ENCODE measurements around the gene MYO1B.

The MYO1B gene

DNA sequence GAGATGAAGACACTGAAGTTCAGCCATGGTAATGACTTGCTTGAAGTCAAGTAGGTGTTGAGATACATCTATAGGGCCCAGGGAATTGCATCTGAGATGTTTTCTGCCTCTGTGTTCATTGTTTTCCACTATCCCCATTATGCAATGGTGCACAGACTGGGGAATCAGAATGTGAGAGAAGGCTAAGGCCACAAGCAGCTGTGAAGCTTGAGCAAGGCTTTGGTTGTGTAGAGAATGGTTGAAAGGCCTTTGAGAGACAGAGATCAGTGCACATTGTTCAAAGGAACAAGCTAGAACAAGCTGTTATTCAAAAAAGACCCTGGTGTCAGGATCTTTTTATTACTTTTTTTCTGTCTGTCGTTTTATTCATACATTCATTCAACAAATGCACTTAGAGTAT is 82.3 kb downstream of the MYO1B start:
- DNase-seq = no peak

DNA sequence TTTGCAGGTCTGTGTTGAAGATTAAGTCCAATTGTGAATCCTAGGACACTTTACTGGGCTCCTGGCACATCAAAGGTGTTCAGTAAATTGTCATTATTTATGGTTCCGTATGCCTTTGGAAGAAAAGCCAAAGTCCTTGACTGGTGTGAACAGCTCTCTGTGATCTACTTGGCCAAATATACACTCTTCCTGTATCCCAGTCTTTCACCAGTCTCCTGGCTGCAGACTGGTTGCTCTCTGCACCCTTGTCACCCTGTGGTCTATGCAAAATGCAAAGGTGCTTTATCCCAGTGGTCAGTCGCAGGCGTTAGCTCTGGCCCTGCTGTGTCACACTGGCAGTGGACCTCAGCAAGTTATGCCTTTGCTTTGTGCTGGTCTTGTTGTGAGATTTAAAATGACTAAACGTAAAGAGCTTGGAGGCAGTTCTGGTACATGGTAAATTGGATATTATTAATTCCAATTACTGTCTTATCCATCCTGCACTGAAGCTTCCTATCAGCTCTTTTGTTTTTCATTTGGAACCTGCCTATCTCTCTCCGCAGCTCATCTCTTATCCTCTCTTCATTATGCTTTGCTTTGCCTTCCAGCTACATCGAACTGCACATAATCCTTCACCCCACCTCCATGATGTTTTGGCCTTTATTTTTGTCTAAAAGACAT is 83.1 kb downstream of the MYO1B start:
- DNase-seq = peak; percentile 43

DNA sequence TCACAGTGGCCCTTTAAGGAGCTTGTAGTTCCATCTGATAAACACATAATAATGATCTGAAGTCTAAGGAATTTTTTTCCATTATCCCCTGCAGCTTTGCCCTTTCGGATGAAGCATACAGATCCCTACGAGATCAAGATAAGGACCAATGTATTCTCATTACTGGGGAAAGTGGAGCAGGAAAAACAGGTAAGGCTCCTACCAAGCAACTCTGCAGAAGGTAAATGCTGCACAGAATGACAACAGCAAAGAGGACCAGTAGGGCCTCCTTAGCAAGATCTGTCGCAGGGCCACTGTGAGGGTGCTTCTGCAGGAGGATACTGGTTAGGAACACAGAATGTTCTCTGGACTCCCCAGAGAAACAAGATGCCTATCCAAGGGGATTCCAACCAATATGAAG is 84.6 kb downstream of the MYO1B start:
- DNase-seq = no peak

DNA sequence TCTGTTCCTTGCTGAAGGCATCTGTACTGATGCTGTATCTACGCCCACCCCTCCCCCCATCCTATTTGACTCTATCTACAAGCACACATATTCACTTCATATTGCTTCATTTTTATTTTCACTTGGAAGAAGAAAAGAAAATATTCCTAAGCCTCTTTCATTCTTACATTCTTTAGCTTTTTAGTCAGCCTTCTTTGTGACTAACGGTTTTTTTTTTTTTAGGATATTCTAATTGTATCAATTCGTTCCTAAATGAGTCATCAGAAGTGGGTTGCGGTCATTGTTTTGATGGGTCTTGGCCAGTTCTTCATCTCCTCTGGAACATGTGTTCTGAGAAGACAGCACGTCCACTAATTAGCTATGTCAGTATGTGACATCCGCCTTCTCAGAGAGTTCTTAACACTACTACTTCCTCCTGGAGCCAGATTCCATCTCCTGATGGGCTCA is 88.7 kb downstream of the MYO1B start:
- DNase-seq = no peak

DNA sequence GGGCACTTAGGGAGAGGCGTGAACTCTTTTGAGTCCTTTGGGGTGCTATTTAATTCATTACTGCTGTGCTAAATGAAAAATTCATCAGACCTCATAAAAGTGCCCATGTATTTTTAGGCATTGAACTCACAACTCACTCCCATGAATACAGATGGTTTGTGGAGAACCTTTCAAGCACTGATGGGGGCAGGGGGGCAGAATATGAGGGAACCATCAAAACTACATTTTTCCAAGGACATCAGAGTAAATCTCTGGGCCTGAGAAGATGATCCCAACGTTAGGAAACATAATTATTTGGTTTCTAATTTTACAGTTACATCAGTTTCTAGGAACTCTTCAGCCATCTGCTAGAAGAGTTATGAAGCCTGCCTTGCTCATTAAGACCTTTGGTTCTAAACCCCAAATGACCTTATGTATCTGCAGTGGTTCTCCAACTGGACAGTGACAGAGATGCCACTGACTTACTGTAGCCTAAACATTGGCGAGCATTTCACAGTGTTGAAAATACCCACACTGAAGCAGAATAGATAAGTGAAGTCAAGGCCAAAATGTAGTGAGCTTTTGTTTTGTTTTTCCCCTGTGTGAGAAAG is 90.8 kb downstream of the MYO1B start:
- no peak for DNase-seq

DNA sequence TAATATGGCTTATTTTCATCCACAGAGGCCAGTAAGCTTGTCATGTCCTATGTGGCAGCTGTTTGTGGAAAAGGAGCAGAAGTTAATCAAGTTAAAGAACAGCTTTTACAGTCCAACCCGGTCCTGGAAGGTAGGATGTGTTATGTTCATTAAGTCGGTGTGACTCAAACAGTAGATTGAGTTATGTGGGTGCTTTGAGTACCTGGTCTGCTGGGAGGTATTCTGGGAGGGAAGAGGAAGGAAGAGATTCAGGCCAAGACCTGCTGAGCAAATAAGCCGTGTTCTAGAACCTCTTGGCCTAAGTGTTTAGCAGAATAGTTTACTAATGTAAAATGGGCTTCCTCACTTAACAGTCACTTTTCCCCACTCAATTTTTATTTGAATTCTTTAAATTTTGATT is 96.2 kb downstream of the MYO1B start:
- DNase-seq = peak; percentile 35

DNA sequence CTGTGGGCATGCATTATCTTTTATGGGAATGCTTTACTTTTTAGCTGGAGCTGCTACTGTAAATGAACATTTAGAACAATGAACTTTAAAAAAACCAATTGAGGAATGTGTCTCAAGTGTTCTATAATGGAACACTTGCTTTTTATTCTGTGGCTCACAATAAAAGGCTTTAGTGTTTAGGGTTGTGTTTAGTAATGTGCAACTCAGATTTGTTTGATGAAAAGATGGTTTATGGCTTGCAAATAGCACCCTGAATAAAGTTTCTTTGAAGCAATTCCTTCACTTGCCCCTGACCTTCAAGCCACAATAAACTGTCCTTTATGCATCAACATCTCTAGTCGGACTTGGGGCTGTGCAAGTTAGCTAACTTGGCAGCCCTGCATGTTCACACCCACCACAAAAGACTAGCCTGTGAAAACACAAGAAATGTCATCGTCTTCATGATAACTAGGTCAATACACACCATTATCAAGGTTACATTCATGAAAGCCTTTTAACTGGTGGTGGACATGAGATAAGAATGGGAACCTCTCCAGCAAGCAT is 98.7 kb downstream of the MYO1B start:
- no peak for DNase-seq

DNA sequence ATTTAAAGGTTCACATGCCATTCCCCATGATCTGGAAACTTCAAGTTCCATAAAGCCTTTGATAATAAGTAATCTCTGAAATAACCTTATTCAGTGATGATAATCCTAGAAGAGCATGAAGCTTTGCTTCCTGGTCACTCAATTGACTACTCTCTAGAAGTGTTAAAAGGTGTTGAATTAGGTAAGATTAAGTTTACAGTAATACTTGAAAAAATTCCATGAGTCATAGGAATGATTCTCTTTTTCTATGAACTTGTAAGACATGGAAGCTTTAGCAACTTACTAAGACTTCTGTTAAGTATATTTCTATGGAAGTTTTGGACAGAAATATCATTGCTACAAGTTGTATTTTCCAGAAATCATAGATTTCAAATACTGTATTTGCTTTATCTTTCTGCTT is 100.6 kb downstream of the MYO1B start:
- no peak for DNase-seq

DNA sequence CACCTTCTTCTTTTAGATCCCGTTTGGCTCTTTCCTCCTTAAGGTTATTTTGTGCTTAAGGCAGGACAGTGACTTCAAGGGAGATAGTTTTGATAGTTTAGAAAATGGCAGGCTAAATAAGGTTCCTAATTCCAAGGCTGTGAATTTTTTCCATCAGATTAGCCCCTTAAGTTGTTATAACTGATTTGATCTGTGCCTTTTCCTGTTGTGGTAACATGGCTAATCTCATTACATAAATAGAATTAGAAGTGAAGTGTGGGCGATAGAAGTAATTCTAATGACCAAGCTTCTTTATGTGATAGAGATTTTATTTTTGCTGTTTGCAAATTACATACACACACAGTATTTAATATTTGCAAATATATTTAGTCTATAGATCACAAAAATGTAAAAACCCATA is 102.0 kb downstream of the MYO1B start:
- DNase-seq = peak; percentile 85

DNA sequence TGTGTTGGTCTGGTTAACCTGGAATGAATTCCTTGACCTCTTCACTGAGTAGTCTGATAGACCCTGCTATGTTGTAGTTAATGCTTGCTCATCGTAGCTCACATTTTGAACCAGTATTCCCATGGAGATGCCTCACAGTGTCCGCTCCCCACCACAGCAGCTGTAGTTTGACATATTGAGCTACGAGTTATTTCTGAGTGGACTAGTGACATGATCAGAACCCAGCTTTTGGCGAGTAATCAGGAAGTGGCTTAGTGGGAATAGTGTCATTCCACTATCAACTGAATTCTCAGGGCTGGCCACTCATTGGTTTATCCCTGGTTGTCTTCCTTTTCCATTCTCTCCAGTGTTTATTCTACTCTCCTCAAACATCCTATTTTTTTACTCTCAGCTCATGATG is 102.7 kb downstream of the MYO1B start:
- DNase-seq = peak; percentile 53

DNA sequence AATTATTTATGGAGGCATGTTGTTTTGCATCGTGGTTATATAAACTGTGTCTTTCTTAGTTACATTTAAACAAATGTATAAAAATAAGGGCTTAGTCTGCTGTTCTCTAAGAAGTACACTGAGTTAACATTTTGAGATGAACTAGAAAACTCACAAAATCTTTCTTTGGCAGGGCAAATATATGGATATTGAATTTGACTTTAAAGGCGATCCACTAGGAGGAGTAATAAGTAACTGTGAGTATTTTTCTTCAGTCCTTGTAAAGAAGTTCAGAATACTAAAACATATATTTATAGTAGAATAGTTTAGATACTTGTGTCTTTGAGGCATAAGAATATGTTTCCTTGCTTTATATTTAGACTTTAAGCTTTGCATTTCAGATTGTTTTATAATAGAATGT is 104.8 kb downstream of the MYO1B start:
- DNase-seq = no peak

DNA sequence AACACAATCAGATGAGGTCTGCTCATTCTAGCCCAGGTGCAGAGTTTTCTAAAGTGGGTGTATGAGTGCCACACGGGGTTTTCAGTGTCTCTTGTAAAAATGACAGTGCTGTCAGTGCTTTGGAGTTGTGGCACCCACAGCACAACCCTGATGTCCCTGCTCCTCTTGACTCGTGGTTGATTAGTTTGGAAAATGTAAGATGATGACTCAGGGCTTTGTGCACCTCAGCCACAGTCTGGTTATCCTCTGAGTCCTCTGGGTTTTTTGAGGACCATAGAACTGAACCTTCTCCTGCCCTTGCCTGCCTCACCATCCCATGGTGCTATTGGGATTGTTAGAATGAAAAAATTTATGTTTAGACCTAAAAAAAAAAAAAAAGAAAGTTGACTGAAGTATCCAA is 105.6 kb downstream of the MYO1B start:
- DNase-seq = no peak

DNA sequence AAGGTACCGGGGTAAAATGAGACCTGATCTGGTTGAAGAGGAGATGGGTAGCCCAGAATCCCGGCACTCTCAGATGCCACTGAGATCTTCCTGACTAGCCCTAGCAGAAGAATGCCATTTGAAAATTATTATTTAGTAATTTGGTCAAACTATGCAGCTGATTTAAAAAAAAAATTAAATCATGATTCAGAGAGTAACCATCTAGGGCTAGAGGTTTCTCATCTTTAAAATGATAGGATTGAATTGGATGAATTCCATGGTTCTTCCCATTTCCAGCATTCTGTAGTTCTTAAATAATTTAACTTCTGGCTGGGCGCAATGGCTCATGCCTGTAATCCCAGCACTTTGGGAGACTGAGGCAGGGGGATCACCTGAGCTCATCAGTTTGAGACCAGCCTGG is 106.1 kb downstream of the MYO1B start:
- DNase-seq = no peak

DNA sequence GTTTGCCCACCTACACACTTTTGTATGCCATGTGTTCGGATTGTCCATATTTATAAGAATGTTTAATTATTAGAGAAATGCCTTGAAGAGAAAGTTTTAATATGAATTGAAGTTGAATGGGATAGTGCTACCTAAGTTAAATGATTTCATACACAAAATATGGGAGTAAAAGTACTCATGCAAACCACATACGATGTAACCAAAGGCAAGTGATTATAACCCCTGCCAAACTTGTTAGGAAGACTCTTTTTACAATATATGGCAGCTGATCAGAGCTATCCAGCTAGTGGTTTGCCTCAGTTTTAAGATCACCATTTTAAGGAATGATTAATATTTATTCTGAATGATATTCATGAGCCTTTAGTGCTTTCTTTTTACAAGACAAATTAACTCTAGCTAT is 106.7 kb downstream of the MYO1B start:
- DNase-seq = no peak

DNA sequence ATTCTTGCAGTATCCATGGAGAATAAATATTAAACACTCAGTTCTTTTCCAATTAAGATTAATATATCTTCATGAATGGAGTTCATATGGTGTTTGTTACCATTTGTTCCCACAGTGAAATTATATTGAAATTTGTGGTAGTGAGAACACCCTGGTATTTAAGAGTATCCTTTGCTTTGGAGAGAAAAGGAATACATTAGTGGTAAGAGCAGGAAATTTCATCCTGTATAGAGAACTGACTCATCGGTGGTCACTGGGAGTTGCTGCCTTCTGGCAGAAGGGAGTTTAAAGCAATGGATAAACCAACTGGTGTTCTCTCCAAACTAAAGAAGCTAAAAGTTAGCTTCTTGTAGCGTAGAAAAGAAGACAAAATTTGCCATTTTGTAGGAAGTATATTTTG is 107.3 kb downstream of the MYO1B start:
- no peak for DNase-seq

DNA sequence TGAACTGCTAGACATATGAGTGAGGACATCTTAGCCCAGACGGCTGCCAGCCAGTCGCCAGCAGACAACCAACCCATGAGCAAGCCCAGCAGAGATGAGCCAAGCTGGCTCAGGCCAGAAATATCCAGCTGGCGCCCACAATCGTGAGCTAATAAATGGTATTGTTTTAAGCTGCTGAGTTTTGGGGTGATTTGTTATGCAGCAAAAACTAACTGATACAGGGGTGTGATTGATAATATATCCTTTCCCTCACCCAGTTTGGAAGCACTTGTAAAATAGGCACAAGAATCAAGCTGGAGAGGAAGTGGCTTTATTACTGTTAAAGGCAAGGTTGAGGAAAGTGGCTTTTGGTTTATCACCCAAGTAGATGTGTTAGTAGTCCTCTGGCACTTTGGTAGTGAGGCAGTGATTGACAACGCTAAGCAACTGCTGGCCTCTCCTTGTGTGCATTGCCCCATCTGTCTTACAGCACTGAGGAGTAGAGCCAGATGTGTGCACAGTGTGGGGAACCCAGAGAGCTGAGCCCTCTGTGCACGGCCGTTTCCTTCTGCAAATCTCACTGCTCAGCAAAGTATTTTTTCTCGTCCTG is 110.1 kb downstream of the MYO1B start:
- DNase-seq = no peak

DNA sequence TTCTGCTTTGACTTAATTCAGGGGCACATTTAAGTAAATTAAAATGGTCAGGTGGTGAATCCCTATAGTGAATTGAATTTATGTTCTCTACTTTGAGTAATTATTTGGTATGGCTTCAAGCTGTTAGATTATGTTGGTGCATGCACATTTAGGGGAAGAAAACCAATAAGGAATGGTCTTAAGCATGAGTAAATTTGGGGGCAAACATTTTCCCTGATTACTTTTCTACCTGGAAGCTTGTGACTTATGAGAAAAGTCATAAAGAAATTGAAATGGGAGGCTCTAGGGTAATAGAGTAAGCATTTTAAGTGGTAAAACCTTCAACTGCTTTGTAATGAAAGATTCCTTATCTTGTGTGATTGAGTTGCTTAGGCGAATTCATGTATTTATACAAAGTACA is 112.5 kb downstream of the MYO1B start:
- no peak for DNase-seq

DNA sequence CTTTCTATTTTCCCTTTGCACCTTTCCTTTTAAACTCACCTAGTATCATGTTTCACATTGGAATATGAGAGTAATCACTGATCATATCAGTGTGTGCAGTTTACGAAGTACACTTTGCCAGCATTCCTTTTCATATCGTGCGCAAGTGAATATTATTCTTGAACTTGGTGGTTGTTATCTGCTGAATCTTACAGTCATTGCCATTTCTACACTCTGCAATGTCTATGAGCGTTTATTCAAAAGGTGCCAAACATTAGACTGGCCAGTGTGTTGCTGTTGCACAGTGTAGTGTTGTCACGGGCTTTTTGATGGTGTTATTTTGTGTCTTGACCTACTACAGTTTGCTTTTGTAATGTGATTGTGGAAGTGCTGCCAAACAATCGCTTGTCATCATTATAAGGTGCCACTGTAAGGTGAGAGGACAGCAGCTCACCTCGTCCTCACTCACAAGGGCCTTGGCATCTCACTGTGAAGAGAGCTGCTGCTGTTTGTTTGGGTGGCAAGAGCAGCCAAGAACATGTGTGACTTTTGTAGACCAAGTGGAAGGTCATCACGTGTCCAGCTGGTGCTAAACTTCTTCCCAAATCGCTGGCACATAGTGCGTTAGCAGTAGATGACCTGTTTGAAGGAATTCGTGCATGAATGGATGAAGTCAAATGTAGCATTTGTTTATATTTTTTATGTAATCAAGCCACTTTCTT is 113.3 kb downstream of the MYO1B start:
- no peak for DNase-seq

DNA sequence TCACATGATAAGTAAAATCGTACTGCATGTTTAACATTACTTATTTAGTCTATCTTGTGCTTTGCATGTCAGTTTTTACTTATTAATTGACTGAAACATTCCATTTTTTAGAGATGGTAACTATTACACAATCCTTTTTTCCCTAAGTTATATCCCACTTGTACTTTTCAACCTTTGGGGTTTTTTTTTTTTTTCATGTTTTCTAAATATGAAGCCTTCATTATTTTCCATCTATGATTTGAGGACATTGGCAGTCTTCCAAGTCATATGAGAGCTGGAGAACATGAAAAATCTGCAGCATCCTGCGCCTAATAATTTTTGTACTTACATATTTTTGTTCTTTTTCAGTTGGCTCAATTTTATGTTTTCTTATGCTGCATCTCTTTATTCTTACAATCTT is 113.9 kb downstream of the MYO1B start:
- DNase-seq = no peak

DNA sequence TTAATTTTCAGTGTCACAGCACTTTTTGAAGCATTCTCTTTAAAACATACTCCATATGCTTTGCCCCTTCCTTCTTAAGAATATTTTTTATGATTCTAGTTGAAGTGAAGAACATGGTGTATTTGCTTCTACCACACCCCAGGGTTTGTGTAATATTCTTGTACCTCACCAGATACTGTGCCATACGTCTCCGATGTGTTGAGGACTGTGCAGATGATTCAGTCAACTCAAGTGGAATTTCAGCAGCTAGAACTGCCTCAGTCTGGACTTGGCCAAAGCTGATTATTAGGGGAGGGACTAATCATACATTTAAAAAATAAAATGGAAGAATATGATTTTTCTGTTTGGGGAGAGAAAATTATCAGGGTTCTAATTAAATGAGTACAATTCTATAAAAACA is 115.7 kb downstream of the MYO1B start:
- no peak for DNase-seq

DNA sequence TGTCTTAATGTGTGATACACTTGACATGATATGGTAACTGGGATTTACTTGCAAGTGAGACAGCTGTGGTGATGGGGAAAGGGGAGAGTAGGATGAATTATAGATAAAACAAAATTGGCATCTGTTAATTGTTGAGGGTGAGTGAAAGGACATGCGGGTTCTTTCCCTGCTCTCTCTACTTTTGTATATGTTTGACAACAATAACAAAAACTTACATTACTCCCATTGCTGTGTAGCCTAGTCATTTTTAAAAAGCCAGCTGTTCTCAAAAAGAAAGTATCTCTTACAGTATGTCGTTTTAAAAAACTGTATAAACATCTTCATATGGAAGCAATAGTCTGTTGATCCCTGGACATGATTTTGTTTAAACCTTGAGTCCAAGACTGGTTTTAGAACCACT is 117.6 kb downstream of the MYO1B start:
- DNase-seq = no peak

DNA sequence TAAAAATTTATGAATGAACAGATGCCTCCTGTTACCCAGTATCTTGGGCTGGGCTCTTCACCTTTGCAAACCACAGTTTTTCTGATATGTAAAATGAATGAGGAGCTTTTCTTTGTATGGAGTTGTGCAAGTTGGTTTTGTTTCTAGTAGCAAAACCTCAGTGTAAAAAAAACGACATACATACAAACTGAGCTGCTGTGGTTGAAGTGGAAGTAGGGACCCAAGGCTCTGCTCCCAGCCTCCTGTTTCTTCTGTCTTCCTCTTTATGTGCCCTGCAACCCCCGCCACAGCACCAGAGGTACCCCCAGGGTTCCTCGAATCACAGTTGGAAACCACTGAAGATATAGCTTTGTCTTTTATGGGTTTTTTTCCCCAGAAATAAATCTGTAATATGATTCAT is 118.1 kb downstream of the MYO1B start:
- no peak for DNase-seq

DNA sequence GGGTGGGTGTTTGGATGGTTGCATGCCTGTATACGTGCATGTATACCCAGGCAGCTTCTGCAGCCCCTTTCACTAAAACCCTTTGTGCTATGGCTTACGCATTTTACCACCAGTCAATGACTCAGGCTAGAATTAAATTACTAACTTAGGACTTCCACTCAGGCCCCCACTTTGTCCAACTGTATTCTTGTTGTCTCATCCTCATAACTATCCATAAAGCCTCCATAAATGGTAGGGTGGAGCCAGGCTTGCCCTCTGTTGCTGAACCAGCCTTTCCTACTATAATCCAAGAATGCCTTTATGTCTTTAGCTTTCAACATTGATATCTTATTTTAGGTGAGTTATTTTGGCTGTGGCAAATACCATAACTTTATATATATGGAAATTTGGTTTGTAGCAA is 119.9 kb downstream of the MYO1B start:
- no peak for DNase-seq

DNA sequence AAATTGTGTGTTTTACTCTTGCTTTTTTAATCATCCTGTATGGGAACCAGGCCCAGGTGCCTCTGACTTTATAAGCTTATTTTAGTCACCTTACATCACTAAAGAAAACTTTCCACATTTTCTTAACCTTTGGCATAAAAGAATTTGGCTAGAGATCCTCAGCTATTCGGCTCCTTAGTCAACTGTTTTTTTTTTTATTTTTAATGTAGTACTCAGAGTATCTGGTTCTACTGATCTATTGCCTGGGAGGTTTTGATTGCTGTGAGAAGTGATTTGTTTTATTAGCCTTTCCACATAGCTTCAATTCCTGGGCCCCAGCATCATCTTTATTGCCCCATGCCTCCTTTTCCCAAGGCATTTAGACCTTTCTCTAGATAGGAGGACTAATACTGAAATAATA is 121.0 kb downstream of the MYO1B start:
- DNase-seq = no peak
